GM12878 (cell line): Measurements from ENCODE around the gene PAPPA.

Experiments used
- BRCA1 ChIP-seq: IDR thresholded peaks from 2 replicates; pipeline ENCODE4 v1.6.1; 2011; ENCODE audit warnings: low read depth, low read length, improper control_type of control experiment
- EP300 ChIP-seq, 2 experiments: fragments of 150-350 bp in 1 of 2; IDR thresholded peaks; 2 replicates each; pipeline ENCODE4 v1.6.1; 2011 to 2012; ENCODE audit warnings: low read depth in 2 of 2, low read length in 2 of 2, borderline replicate concordance in 1 of 2, improper control_type of control experiment in 1 of 2, inconsistent platforms in 1 of 2; ENCODE audit not compliant: control insufficient read depth in 1 of 2
- EZH2 ChIP-seq: IDR thresholded peaks from 2 replicates; pipeline ENCODE4 v1.6.1; 2012; ENCODE audit warnings: low read depth, mild to moderate bottlenecking, control low read depth, inconsistent platforms, low read length, borderline replicate concordance; ENCODE audit not compliant: control insufficient read depth
- RBBP5 ChIP-seq: fragments of 200-600 bp; sonication (generic); conservative IDR thresholded peaks from 2 replicates; pipeline ENCODE4 v1.6.1; 2016
- RFX5 ChIP-seq: IDR thresholded peaks from 2 replicates; pipeline ENCODE4 v1.6.1; 2011; ENCODE audit warnings: low read depth, low read length, improper control_type of control experiment
- TF ChIP-seq, protein P1 (sequence below), 3 experiments: IDR thresholded peaks in 2 of 3; conservative IDR thresholded peaks in 1 of 3; 2 replicates each; pipeline ENCODE4 v1.5.1; 2011; ENCODE audit warnings: low read depth in 3 of 3, low read length in 3 of 3, mild to moderate bottlenecking in 3 of 3, control low read depth in 2 of 3, moderate library complexity in 2 of 3, inconsistent platforms in 1 of 3, mixed read lengths in 1 of 3; ENCODE audit not compliant: control insufficient read depth in 2 of 3, insufficient read depth in 1 of 3; ENCODE audit errors: extremely low read depth in 1 of 3
- TF ChIP-seq, protein P2 (sequence below): IDR thresholded peaks from 2 replicates; pipeline ENCODE4 v1.6.1; 2012; ENCODE audit warnings: low read depth, low read length, improper control_type of control experiment

GRCh38 chr9:116154334-116154975 lies 864 bp downstream of the PAPPA start:
- TF ChIP-seq, protein P1, sequence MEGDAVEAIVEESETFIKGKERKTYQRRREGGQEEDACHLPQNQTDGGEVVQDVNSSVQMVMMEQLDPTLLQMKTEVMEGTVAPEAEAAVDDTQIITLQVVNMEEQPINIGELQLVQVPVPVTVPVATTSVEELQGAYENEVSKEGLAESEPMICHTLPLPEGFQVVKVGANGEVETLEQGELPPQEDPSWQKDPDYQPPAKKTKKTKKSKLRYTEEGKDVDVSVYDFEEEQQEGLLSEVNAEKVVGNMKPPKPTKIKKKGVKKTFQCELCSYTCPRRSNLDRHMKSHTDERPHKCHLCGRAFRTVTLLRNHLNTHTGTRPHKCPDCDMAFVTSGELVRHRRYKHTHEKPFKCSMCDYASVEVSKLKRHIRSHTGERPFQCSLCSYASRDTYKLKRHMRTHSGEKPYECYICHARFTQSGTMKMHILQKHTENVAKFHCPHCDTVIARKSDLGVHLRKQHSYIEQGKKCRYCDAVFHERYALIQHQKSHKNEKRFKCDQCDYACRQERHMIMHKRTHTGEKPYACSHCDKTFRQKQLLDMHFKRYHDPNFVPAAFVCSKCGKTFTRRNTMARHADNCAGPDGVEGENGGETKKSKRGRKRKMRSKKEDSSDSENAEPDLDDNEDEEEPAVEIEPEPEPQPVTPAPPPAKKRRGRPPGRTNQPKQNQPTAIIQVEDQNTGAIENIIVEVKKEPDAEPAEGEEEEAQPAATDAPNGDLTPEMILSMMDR (IDR thresholded peaks at IDR 0.05 in 2 of 3, conservative IDR thresholded peaks at IDR 0.05 in 1 of 3; ENCODE audit: control insufficient read depth in 2 of 3, extremely low read depth in 1 of 3, insufficient read depth in 1 of 3, low read depth in 3 of 3, low read length in 3 of 3) = no peak
- no peak for TF ChIP-seq EP300 (IDR thresholded peaks at IDR 0.05; ENCODE audit: borderline replicate concordance in 1 of 2, control insufficient read depth in 1 of 2, low read depth in 2 of 2, low read length in 2 of 2)
- TF ChIP-seq RBBP5 = no peak
- no peak for TF ChIP-seq EZH2
- TF ChIP-seq, protein P2, sequence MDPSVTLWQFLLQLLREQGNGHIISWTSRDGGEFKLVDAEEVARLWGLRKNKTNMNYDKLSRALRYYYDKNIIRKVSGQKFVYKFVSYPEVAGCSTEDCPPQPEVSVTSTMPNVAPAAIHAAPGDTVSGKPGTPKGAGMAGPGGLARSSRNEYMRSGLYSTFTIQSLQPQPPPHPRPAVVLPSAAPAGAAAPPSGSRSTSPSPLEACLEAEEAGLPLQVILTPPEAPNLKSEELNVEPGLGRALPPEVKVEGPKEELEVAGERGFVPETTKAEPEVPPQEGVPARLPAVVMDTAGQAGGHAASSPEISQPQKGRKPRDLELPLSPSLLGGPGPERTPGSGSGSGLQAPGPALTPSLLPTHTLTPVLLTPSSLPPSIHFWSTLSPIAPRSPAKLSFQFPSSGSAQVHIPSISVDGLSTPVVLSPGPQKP = no peak
- TF ChIP-seq BRCA1 = no peak
- no peak for TF ChIP-seq RFX5
